KMS-11 (cell line): Measurements from ENCODE around the gene ID1.

ENCODE experiments used
- H2AFZ ChIP-seq: fragments of 200-600 bp; sonication (generic); 2 replicates; pipeline ENCODE4 v1.6.1; 2016; ENCODE audit warnings: antibody characterized with exemption, mixed run types, low read depth
- H3K27ac ChIP-seq: fragments of 200-600 bp; sonication (generic); 2 replicates; pipeline ENCODE4 v1.6.1; 2016; ENCODE audit warnings: mild to moderate bottlenecking, mixed run types
- H3K27me3 ChIP-seq: fragments of 200-600 bp; sonication (generic); 2 replicates; pipeline ENCODE4 v1.6.1; 2017; ENCODE audit warnings: mild to moderate bottlenecking, low read depth, mixed run types, moderate library complexity; ENCODE audit not compliant: insufficient read depth
- H3K36me3 ChIP-seq: fragments of 200-600 bp; sonication (generic); 2 replicates; pipeline ENCODE4 v1.6.1; 2017; ENCODE audit warnings: mild to moderate bottlenecking, mixed run types; ENCODE audit not compliant: insufficient read depth
- H3K4me1 ChIP-seq: fragments of 200-600 bp; sonication (generic); 2 replicates; pipeline ENCODE4 v1.6.1; 2016; ENCODE audit warnings: mild to moderate bottlenecking, low read depth, mixed run types; ENCODE audit not compliant: poor library complexity, severe bottlenecking
- H3K4me2 ChIP-seq: fragments of 200-600 bp; sonication (generic); 2 replicates; pipeline ENCODE4 v1.7.0; 2016; ENCODE audit warnings: mild to moderate bottlenecking, mixed run types
- H3K4me3 ChIP-seq: fragments of 200-600 bp; sonication (generic); IDR thresholded peaks from 2 replicates; pipeline ENCODE4 v1.6.1; 2017; ENCODE audit warnings: low read depth, low read length, mixed read lengths; ENCODE audit not compliant: insufficient read depth
- H3K79me2 ChIP-seq: fragments of 200-600 bp; sonication (generic); 2 replicates; pipeline ENCODE4 v1.6.1; 2016; ENCODE audit warnings: low read depth, mixed run types; ENCODE audit not compliant: insufficient read depth
- H3K9ac ChIP-seq: fragments of 200-600 bp; sonication (generic); 2 replicates; pipeline ENCODE4 v1.6.1; 2016; ENCODE audit warnings: mild to moderate bottlenecking, mixed run types
- H4K20me1 ChIP-seq: fragments of 200-600 bp; sonication (generic); 2 replicates; pipeline ENCODE4 v1.6.1; 2016; ENCODE audit warnings: mild to moderate bottlenecking, mixed run types; ENCODE audit not compliant: insufficient read depth
- CTCF ChIP-seq: fragments of 200-600 bp; sonication (generic); conservative IDR thresholded peaks from 2 replicates; pipeline ENCODE4 v1.6.1; 2017; ENCODE audit warnings: low read depth, mild to moderate bottlenecking, antibody characterized with exemption, low read length, moderate library complexity, mixed read lengths

Gene ID1

DNA sequence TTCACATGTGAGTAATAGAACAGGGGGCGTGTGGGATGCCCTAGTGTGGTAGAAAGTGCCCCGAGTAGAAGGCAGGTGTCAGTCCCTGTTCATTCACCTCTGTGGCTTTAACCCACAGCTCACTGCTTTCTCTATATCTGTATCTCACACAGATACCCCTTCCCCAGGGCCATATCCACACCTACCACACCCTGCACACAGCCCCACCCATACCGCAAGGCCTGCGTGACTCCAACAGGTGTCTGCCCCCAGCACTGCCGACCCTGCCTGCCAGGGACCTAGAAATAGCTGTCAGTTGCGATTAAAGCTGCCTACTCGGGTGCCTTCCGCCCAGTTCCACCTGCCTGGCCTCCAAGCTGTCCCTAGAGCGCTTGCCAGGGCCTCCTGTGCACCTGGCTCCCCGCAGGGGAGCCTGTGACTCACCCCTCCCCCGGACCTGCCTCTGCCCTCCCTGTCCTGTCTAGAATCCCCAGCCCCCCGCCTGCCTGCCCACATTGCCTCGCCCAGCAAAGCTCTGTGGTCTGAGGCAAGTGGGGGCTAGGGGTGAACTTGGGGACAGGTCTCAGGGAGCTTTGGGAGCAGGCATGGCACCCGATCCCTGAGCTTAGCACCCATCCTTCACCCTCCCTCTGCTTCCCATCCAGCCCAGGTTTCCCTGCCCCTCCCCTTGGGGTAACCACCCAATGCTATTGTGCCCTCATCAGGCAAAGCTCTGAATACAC, 38.3 kb upstream of the ID1 start:
- TF ChIP-seq CTCF: 0 out of 2 replicates have a peak, but pooled peaks have one; percentile 23
- Histone ChIP-seq H3K4me3 (no peak overlapping the region), H3K79me2 (no peaks in the 10 kb centered on the region), H4K20me1 (no peaks in the 10 kb centered on the region), H3K27me3 (no peaks in the 10 kb centered on the region), H3K27ac (peak overlapping the region; percentile 88), H3K4me1 (peaks cover 100% of the 10 kb centered on the region), H3K4me2 (peak overlapping the region; percentile 58), H3K9ac (peak overlapping the region; percentile 22; the same call in 1 of the 2 replicates), H3K36me3 (no peaks in the 10 kb centered on the region), H2AFZ (no peak overlapping the region)

DNA sequence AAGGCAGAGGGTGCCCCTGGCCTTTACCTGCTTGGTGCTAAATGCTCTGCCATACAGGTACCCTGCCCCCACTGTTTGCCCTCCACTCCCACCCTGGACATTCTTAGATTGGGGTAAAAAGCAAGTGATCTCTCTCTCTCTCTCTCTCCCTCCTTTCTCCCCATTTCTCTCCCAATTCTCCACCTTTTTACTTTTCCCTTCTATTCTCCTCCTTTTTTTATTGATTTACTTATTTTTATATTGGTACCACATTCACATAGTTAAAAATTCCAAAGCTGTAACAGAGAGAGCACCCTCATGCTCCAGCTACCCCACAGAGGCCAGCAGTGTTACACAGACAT, 37.7 kb upstream of the ID1 start:
- Histone ChIP-seq H3K9ac (peak overlapping the region; percentile 22; the same call in 1 of the 2 replicates), H3K27ac (peak overlapping the region; percentile 88), H3K4me1 (peaks cover 100% of the 10 kb centered on the region), H4K20me1 (no peaks in the 10 kb centered on the region), H3K27me3 (no peaks in the 10 kb centered on the region), H3K79me2 (no peaks in the 10 kb centered on the region), H3K36me3 (no peaks in the 10 kb centered on the region), H3K4me3 (no peak overlapping the region), H3K4me2 (peak overlapping the region; percentile 58), H2AFZ (no peak overlapping the region)
- TF ChIP-seq CTCF: peak; percentile 34; the same call in 1 of the 2 replicates

GRCh38 chr20:31568041-31568731, 36.9 kb upstream of the ID1 start:
- Histone ChIP-seq H3K4me3 (no peak overlapping the region), H3K9ac (no peak overlapping the region), H3K27ac (peak overlapping the region; percentile 88; the same call in 1 of the 2 replicates), H3K79me2 (no peaks in the 10 kb centered on the region), H3K4me1 (peaks cover 95% of the 10 kb centered on the region), H4K20me1 (no peaks in the 10 kb centered on the region), H2AFZ (no peak overlapping the region), H3K27me3 (no peaks in the 10 kb centered on the region), H3K4me2 (peak overlapping the region; percentile 58), H3K36me3 (no peaks in the 10 kb centered on the region)
- TF ChIP-seq CTCF: no peak

- H3K36me3 ChIP-seq: no peaks in the 10 kb centered on the region
- peak overlapping the region; percentile 58 for H3K4me2 ChIP-seq
- peaks cover 90% of the 10 kb centered on the region for H3K4me1 ChIP-seq
Measured at GRCh38 chr20:31568773-31569162, 36.3 kb upstream of the ID1 start.

More at GRCh38 chr20:31568773-31569162, 36.3 kb upstream of the ID1 start:
- no peaks in the 10 kb centered on the region for H4K20me1 ChIP-seq
- no peak overlapping the region for H3K9ac ChIP-seq
- H3K27me3 ChIP-seq: no peaks in the 10 kb centered on the region
- peak overlapping the region; percentile 88; the same call in 1 of the 2 replicates for H3K27ac ChIP-seq
- H3K79me2 ChIP-seq: no peaks in the 10 kb centered on the region
- H3K4me3 ChIP-seq: no peak overlapping the region
- H2AFZ ChIP-seq: no peak overlapping the region
- no peak for TF ChIP-seq CTCF
